Esophagus muscularis mucosa (tissue), 4 donors: ENCODE measurements around the gene CNOT11.

Experiments
- EP300 ChIP-seq: sonication (generic); formaldehyde crosslinking; IDR thresholded peaks from one replicate; pipeline ENCODE4 v1.6.1; 2017; ENCODE audit warnings: antibody characterized with exemption
- POLR2A ChIP-seq: fragments of 450-650 bp; IDR thresholded peaks from one replicate; pipeline ENCODE4 v1.6.1; 2017; ENCODE audit warnings: antibody characterized with exemption, moderate library complexity, mild to moderate bottlenecking, low read depth
- TF ChIP-seq, protein P1 (sequence below), 3 experiments: fragments of 200-600 bp in 2 of 3; fragments of 450-650 bp in 1 of 3; sonication (generic) in 2 of 3; IDR thresholded peaks; one replicate each; pipeline ENCODE4 v1.5.1; 2017 to 2019; ENCODE audit warnings: antibody characterized with exemption in 3 of 3, mild to moderate bottlenecking in 2 of 3, moderate library complexity in 1 of 3

DNA sequence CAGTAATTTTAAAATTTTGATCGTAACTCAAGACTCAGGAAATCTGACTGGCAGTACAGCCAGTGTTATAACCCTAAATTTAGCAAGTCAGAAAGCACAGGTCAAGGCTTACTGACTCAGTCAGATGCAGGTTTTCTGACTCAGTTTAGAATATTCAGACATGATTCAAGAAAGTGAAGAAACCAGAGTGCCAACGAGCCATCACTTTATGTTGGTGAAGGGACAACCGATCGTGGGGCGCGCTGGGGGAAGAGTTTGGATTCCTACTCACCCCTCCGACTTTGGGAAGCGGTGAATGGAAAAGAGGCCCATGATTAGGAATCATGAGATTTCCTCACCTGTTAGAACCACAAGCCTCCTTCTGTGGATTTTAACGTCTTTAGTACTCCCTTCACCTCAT lies 54.8 kb downstream of the CNOT11 start:
- TF ChIP-seq POLR2A = no peak
- TF ChIP-seq, protein P1, sequence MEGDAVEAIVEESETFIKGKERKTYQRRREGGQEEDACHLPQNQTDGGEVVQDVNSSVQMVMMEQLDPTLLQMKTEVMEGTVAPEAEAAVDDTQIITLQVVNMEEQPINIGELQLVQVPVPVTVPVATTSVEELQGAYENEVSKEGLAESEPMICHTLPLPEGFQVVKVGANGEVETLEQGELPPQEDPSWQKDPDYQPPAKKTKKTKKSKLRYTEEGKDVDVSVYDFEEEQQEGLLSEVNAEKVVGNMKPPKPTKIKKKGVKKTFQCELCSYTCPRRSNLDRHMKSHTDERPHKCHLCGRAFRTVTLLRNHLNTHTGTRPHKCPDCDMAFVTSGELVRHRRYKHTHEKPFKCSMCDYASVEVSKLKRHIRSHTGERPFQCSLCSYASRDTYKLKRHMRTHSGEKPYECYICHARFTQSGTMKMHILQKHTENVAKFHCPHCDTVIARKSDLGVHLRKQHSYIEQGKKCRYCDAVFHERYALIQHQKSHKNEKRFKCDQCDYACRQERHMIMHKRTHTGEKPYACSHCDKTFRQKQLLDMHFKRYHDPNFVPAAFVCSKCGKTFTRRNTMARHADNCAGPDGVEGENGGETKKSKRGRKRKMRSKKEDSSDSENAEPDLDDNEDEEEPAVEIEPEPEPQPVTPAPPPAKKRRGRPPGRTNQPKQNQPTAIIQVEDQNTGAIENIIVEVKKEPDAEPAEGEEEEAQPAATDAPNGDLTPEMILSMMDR (IDR thresholded peaks at IDR 0.05) = no peak
- TF ChIP-seq EP300 = no peak
